PC-3 (cell line): ENCODE data around the gene NR1D2.

Experiments
- CTCF ChIP-seq: fragments of 300-600 bp; sonication (generic); conservative IDR thresholded peaks from 2 replicates; pipeline ENCODE4 v1.5.1; 2017; ENCODE audit warnings: antibody characterized with exemption, low read depth, mild to moderate bottlenecking, low read length
- EZH2 ChIP-seq: fragments of 300-600 bp; sonication (generic); IDR thresholded peaks from one replicate; pipeline ENCODE4 v1.6.1; 2017; ENCODE audit warnings: antibody characterized with exemption, mild to moderate bottlenecking, low read length; ENCODE audit not compliant: unreplicated experiment
- EZH2phosphoT487 ChIP-seq: fragments of 300-600 bp; sonication (generic); IDR thresholded peaks from 2 replicates; pipeline ENCODE4 v1.6.1; 2018; ENCODE audit warnings: mild to moderate bottlenecking, antibody characterized with exemption, low read length, borderline replicate concordance

- TF ChIP-seq CTCF (no peak), EZH2phosphoT487 (no peak), EZH2 (no peak)
These were observed 26.6 kb downstream of the NR1D2 start for GRCh38 chr3:23971684-23972083.
